Ascending aorta (tissue), 2 donors: ENCODE measurements around the gene TNIK. TPM values are rescaled to one million over a fixed set of nuclear protein-coding genes. Genes with fewer than 3 reads are reported as not detected.

Source experiments
- DNase-seq, 2 donors: peaks; one replicate each; pipeline ENCODE4 v3.0.0-alpha.2; 2019; ENCODE audit warnings: low spot score in 2 of 2
- H3K27ac ChIP-seq, 2 donors: fragments of 200-600 bp; sonication (generic); one replicate each; pipeline ENCODE4 v1.5.1; 2016 to 2017; ENCODE audit warnings: mild to moderate bottlenecking in 1 of 2
- H3K27me3 ChIP-seq: fragments of 200-600 bp; sonication (generic); one replicate; pipeline ENCODE4 v1.5.1; 2017
- H3K36me3 ChIP-seq, 2 donors: fragments of 200-600 bp; sonication (generic); one replicate each; pipeline ENCODE4 v1.5.1; 2016
- H3K4me1 ChIP-seq, 2 donors: fragments of 200-600 bp; sonication (generic); one replicate each; pipeline ENCODE4 v1.5.1; 2016 to 2017; ENCODE audit warnings: mild to moderate bottlenecking in 1 of 2
- H3K4me3 ChIP-seq, 2 donors: fragments of 200-600 bp; sonication (generic); one replicate each; pipeline ENCODE4 v1.5.1; 2016 to 2017; ENCODE audit warnings: mild to moderate bottlenecking in 1 of 2
- H3K9me3 ChIP-seq, 2 donors: fragments of 200-600 bp; sonication (generic); one replicate each; pipeline ENCODE4 v1.5.1; 2016
- intact Hi-C: fragments of 100-400 bp; cut with DNase I; formaldehyde crosslinking; loops from one replicate; pipeline ENCODE4 v1.15.1; 2023
- total RNA-seq: library from RNA; depleted of rRNA; stranded (reverse); fragments of >200 nt; gene quantifications from one replicate; pipeline ENCODE4 v1.1.0, GENCODE V29; 2016
- TF ChIP-seq, protein P1 (sequence below), 3 experiments: fragments of 200-600 bp in 2 of 3; fragments of 450-650 bp in 1 of 3; sonication (generic) in 2 of 3; IDR thresholded peaks; one replicate each; pipeline ENCODE4 v1.5.1; 2016 to 2019; ENCODE audit warnings: antibody characterized with exemption in 3 of 3, mild to moderate bottlenecking in 1 of 3, moderate library complexity in 1 of 3

TNIK gene
- total RNA-seq, 1 donor from 2014 or later: 0.75 TPM

DNA sequence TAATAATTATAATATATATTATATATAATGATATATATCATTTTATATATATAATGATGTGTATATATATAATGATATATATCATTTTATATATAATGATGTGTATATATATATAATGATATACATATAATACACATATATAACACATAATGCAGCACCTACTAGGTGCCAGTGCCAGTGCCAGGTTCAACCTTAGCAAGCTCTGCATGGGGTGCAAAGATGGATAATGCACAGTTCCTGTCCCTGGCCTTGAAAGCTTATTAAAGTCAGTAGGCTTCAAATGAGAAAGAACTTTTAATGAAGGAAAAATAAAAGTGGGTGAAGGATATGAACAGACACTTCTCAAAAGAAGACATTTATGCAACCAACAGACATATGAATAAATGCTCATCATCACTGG lies 240.9 kb downstream of the TNIK start:
- Histone ChIP-seq H3K4me1 (no peaks in the 10 kb centered on the region), H3K27ac (no peak overlapping the region), H3K4me3 (no peak overlapping the region), H3K27me3 (no peaks in the 10 kb centered on the region), H3K9me3 (no peaks in the 10 kb centered on the region), H3K36me3 (no peaks in the 10 kb centered on the region)
- TF ChIP-seq, protein P1, sequence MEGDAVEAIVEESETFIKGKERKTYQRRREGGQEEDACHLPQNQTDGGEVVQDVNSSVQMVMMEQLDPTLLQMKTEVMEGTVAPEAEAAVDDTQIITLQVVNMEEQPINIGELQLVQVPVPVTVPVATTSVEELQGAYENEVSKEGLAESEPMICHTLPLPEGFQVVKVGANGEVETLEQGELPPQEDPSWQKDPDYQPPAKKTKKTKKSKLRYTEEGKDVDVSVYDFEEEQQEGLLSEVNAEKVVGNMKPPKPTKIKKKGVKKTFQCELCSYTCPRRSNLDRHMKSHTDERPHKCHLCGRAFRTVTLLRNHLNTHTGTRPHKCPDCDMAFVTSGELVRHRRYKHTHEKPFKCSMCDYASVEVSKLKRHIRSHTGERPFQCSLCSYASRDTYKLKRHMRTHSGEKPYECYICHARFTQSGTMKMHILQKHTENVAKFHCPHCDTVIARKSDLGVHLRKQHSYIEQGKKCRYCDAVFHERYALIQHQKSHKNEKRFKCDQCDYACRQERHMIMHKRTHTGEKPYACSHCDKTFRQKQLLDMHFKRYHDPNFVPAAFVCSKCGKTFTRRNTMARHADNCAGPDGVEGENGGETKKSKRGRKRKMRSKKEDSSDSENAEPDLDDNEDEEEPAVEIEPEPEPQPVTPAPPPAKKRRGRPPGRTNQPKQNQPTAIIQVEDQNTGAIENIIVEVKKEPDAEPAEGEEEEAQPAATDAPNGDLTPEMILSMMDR (IDR thresholded peaks at IDR 0.05): no peak
- no peak for DNase-seq
- intact Hi-C loops: no loop called here

GRCh38 chr3:171218069-171218468 lies 242.1 kb downstream of the TNIK start:
- intact Hi-C loops: no loop called here
- Histone ChIP-seq H3K4me1 (no peaks in the 10 kb centered on the region), H3K9me3 (no peaks in the 10 kb centered on the region), H3K27me3 (no peaks in the 10 kb centered on the region), H3K36me3 (no peaks in the 10 kb centered on the region), H3K27ac (no peak overlapping the region), H3K4me3 (no peak overlapping the region)
- DNase-seq: no peak
- TF ChIP-seq, protein P1 (IDR thresholded peaks at IDR 0.05): no peak

- no peak for DNase-seq
- Histone ChIP-seq H3K27me3 (no peaks in the 10 kb centered on the region), H3K9me3 (no peaks in the 10 kb centered on the region), H3K36me3 (no peaks in the 10 kb centered on the region), H3K4me1 (no peaks in the 10 kb centered on the region), H3K27ac (no peak overlapping the region), H3K4me3 (no peak overlapping the region)
- intact Hi-C loops: no loop called here
- TF ChIP-seq, protein P1 (IDR thresholded peaks at IDR 0.05): no peak
Measured at GRCh38 chr3:171213907-171214306, 246.3 kb downstream of the TNIK start.

GRCh38 chr3:171213178-171213577 lies 247.0 kb downstream of the TNIK start:
- Histone ChIP-seq H3K27ac (no peak overlapping the region), H3K9me3 (no peaks in the 10 kb centered on the region), H3K4me3 (no peak overlapping the region), H3K4me1 (no peaks in the 10 kb centered on the region), H3K27me3 (no peaks in the 10 kb centered on the region), H3K36me3 (no peaks in the 10 kb centered on the region)
- DNase-seq: no peak
- TF ChIP-seq, protein P1 (IDR thresholded peaks at IDR 0.05): no peak
- intact Hi-C loops: no loop called here

DNA sequence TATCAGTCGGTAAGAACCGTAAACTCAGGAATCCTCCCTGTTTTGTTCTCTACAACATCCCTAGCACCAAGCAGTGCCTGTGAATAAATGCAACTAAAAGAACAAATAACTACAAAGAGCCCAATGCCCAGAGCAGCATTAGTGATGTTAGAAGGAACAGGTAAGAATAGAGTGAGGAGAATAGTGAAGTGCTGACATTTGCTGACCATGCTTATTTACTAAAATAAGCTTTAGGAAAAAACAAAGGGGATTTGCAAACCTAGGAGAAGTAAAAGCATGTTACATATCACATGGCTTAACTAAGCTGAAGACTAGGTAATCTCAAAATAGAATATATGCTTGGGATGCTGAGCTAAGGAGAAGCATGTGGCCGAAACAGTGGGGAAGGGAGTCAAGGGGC lies 247.6 kb downstream of the TNIK start:
- no peaks in the 10 kb centered on the region for H3K36me3 ChIP-seq
- DNase-seq: no peak
- intact Hi-C loops: no loop called here
- no peak overlapping the region for H3K4me3 ChIP-seq
- H3K27me3 ChIP-seq: no peaks in the 10 kb centered on the region
- H3K4me1 ChIP-seq: no peaks in the 10 kb centered on the region
- TF ChIP-seq, protein P1 (IDR thresholded peaks at IDR 0.05): no peak
- no peak overlapping the region for H3K27ac ChIP-seq
- H3K9me3 ChIP-seq: no peaks in the 10 kb centered on the region

GRCh38 chr3:171206283-171206682 lies 253.9 kb downstream of the TNIK start:
- no peak overlapping the region for H3K27ac ChIP-seq
- no peaks in the 10 kb centered on the region for H3K9me3 ChIP-seq
- no peaks in the 10 kb centered on the region for H3K36me3 ChIP-seq
- intact Hi-C loops: no loop called here
- no peak for DNase-seq
- no peaks in the 10 kb centered on the region for H3K4me1 ChIP-seq
- TF ChIP-seq, protein P1 (IDR thresholded peaks at IDR 0.05): no peak
- H3K4me3 ChIP-seq: no peak overlapping the region
- no peaks in the 10 kb centered on the region for H3K27me3 ChIP-seq
